ENCODE results near the gene IFI44.

DNA sequence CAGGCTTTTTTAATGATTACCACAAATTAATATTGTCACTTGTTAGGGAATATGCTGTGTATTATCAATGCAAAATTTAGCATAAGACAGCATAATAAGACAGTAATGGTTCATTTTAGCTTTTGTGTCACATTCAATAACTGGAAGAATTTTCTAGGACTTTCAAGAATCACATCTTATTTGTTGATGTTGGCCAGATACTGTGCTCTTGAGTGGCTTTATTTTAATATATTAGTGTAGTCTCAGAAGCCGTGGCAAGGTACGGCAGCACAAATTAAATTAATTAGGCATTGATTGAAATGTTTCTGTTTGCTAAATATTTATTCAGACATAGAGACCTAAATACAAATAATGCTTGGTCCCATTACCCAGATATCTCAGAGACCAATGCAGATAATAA, 19.0 kb upstream of the IFI44 start:
- TF ChIP-seq POLR2A (IDR thresholded peaks at IDR 0.05; ENCODE audit: low read depth, low read length) (no peak), POLR2AphosphoS5 (IDR thresholded peaks at IDR 0.05; ENCODE audit: low read depth, low read length) (no peak)
